GM10266 (cell line): ENCODE data around the gene PYGO2.

Source experiments
- DNase-seq: peaks from one replicate; pipeline ENCODE4 v3.0.0; 2012; ENCODE audit errors: extremely low spot score
- TF ChIP-seq, protein P1 (sequence below): IDR thresholded peaks from 2 replicates; pipeline ENCODE4 v1.5.1; 2012; ENCODE audit warnings: mild to moderate bottlenecking, low read depth; ENCODE audit not compliant: control insufficient read depth, insufficient read depth; ENCODE audit errors: missing control alignments

The PYGO2 gene

DNA sequence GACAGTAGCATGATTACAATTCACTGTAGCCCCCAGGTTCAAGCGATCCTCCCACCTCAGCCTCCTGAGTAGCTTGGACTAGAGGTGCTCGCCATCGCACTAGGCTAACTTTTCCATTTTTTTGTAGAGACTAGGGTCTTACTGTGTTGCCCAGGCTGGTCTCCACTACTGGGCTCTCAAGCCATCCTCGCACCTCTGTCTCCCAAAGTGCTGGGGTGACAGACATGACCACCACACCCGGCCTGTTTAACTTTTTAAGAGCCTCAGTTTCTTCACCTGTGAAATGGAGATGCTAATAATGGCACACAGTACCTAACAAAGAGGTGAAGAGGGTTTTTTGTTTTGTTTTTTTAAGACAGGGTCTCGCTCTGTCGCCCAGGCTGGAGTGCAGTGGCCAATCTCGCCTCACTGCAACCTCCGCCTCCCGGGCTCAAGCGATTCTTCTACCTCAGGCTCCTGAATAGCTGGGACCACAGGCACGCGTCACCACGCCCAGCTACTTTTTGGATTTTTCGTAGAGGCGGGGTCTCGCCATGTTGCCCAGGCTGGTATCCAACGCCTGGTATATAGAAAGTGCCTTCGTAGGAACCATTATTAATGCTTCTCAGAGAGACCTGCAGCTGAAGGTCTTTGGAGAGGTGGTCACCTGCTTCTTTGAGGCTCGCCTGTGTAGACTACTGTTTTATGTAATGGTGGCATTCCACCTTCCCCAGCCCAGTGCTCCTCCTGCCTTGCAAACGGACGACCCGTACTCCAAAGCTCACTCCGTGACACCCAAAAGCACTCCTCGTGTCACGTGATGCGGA is 25.6 kb downstream of the PYGO2 start:
- TF ChIP-seq, protein P1, sequence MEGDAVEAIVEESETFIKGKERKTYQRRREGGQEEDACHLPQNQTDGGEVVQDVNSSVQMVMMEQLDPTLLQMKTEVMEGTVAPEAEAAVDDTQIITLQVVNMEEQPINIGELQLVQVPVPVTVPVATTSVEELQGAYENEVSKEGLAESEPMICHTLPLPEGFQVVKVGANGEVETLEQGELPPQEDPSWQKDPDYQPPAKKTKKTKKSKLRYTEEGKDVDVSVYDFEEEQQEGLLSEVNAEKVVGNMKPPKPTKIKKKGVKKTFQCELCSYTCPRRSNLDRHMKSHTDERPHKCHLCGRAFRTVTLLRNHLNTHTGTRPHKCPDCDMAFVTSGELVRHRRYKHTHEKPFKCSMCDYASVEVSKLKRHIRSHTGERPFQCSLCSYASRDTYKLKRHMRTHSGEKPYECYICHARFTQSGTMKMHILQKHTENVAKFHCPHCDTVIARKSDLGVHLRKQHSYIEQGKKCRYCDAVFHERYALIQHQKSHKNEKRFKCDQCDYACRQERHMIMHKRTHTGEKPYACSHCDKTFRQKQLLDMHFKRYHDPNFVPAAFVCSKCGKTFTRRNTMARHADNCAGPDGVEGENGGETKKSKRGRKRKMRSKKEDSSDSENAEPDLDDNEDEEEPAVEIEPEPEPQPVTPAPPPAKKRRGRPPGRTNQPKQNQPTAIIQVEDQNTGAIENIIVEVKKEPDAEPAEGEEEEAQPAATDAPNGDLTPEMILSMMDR: no peak
- no peak for DNase-seq

DNA sequence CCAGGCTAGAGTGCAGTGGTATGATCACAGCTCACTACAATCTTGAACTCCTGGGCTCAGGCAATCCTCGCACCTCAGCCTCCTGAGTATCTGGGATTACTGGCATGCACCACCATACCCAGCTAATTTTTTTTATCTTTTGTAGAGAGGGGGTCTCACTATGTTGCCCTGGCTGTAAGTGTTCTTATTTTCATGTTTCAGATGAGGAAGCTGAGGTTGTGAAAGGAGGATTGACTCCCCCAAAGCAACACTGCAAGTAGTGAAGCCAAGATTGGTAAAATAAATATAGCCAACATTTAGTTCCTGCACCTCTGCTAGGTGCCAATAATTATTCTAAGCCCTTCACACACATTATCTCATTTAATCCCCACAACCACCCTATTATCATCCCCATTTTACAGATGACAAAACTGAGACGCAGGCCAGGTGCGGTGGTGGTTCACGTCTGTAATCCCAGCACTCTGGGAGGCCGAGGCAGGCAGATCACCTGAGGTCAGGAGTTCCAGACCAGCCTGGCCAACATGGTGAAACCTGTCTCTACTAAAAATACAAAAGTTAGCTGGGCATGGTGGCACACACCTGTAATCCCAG is 27.1 kb downstream of the PYGO2 start:
- TF ChIP-seq, protein P1: no peak
- DNase-seq: no peak

DNA sequence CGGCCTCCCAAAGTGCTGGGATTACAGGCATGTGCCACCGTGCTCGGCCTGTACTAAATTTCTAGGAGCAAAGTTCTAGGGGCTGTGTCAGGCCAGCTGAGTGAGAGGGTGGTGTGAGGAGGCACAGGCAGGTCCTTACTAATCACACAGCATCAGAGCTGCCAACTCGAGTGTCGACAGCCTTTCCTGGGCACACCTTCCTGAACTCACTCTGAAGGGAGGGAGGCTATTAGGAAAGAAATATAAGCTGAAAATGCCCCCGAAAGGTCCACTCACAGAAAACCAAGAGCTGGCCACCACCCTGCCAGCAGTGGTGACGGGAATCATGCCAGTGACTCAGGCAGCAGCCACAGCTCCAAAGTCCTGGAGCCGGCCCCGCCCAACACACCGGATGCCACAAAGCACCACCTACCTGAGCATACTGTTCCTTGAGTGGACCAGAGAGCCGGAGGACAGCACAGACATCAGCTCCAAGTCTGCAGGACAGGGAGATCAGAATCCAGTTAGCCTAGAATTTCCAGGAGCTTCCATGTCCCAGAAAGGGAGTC is 29.6 kb downstream of the PYGO2 start:
- TF ChIP-seq, protein P1: no peak
- DNase-seq: no peak

DNA sequence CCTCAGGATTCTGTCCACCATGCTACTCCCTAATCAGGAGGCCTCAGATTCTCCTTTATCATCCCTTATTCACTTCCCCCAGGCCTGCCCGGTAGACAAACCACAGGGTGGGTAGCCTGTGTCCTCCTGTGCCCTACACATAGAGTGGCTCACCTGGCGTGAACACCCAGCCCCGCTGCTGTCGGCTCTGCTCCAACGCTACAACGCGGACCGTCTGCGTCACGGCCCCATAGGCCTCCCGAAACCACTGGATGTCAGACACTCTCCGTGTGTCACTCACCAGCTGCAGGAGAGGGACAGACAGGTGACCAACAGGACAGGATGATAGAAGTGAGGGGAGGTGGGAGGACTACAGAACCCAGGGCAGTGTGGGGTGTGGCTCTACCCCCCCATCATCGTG is 35.4 kb downstream of the PYGO2 start:
- TF ChIP-seq, protein P1: no peak
- DNase-seq: no peak

DNA sequence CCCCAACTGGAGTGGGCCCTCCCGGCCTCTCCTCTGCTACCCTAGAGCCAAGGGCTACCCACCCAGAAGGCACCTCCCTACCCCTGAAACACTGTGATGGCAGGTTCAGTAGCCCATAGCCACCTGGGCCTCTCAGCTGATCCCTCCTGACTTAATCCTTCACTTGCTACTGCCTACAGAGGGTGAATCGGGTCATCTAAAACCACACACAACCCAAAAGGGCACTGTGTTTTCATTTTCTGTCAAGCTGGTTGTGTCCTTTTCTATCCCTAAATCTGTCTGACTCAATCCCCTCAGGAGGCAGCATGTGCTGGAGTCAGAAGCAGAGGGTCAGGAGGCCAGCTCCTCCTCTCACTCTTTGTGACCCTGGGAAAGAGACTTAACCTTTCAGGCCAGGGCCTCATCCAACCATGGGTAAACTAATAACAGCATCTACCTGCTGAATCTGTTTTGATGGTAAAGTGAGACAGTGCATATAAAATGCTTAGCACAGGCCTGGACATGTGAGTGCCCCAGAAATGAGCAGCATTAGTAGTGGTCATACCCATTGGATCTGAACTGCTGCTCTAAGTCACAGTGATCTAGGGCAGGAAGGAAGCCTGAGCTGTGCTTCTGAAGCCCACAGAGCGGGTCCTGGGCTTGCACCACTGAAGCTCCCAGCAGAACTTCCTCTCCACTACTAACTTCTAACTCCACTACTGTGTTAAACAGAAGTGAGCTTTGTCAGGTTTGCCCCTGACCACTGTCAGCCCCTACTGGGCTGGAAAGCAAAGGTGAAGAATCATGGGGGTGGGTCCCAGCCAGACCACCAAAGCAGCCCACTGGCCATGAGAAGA is 36.0 kb downstream of the PYGO2 start:
- no peak for DNase-seq
- TF ChIP-seq, protein P1: no peak

DNA sequence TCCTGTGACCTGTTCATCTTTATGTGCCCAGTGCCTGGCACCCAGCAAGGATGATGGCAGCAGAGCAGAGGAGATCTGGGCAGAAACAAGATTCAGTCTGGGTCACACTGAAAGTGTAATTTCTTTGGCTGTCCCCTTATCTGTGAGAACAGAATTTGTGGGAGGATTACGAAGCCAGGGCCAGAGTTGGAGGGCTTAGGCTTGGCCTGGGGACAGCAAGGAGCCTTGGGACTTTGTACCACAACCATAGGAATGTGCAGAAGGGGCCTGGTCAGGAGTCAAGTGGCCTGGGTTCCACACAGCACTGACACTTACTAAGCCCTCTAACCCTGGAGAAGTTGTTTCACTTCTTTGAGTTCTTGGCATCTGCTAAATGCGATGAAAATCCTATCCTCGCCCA is 37.9 kb downstream of the PYGO2 start:
- TF ChIP-seq, protein P1: no peak
- DNase-seq: no peak
